Thoracic aorta (tissue), 2 donors: ENCODE data around the gene ANKRD16. TPM values are rescaled to one million over a fixed set of nuclear protein-coding genes. Genes with fewer than 3 reads are reported as not detected.
"Not testable (repeated sequence)": the region's sequence is repeated elsewhere in the genome, so short reads cannot be mapped to it uniquely, and the experiment has no call there.

Experiments used
- ATAC-seq: fragments of 150-250 bp; one replicate; pipeline ENCODE4 v1.8.0; 2017; ENCODE audit warnings: low read depth; ENCODE audit not compliant: insufficient number of reproducible peaks, low FRiP score
- DNase-seq: peaks from one replicate; pipeline ENCODE4 v3.0.0-alpha.2; 2020; ENCODE audit warnings: low spot score
- H3K27ac ChIP-seq, 2 donors: fragments of 200-600 bp; sonication (generic); 1 replicate in 1 of 2; 2 replicates in 1 of 2; pipeline ENCODE4 v1.5.1; 2016; ENCODE audit warnings: mild to moderate bottlenecking in 2 of 2, moderate library complexity in 2 of 2
- H3K27me3 ChIP-seq: fragments of 200-600 bp; sonication (generic); replicated peaks from 2 replicates; pipeline ENCODE4 v1.6.0; 2016; ENCODE audit warnings: mild to moderate bottlenecking; ENCODE audit not compliant: insufficient read depth
- H3K36me3 ChIP-seq: fragments of 200-600 bp; sonication (generic); one replicate; pipeline ENCODE4 v1.5.1; 2016
- H3K4me1 ChIP-seq, 2 donors: fragments of 200-600 bp; sonication (generic); 1 replicate in 1 of 2; 2 replicates in 1 of 2; pipeline versions ENCODE4 v1.5.1 to v1.6.0; 2016; ENCODE audit warnings: low read depth in 2 of 2, mild to moderate bottlenecking in 1 of 2; ENCODE audit not compliant: control insufficient read depth in 1 of 2
- H3K4me3 ChIP-seq: fragments of 200-600 bp; sonication (generic); 2 replicates; pipeline ENCODE4 v1.5.1; 2016; ENCODE audit warnings: mild to moderate bottlenecking
- H3K9me3 ChIP-seq: fragments of 200-600 bp; sonication (generic); 2 replicates; pipeline ENCODE4 v1.5.1; 2016
- CTCF ChIP-seq: fragments of 200-600 bp; sonication (generic); IDR thresholded peaks from one replicate; pipeline ENCODE4 v1.5.1; 2019; ENCODE audit warnings: antibody characterized with exemption
- total RNA-seq, 2 donors: library from RNA; depleted of rRNA; stranded (reverse); fragments of >200 nt; gene quantifications; one replicate each; pipeline versions ENCODE4 v1.1.0 to v1.2.3, GENCODE V29; 2016

ANKRD16 gene
- total RNA-seq, 2 donors from 2014 or later = 10.4 to 15.0 TPM

- Histone ChIP-seq H3K4me3 (no peak overlapping the region), H3K36me3 (peaks cover 10% of the 10 kb centered on the region), H3K27me3 (no peaks in the 10 kb centered on the region), H3K27ac (no peak overlapping the region), H3K4me1 (peaks cover 19 to 33% of the 10 kb centered on the region in 2 donors), H3K9me3 (no peaks in the 10 kb centered on the region)
- DNase-seq (no peak), ATAC-seq (no peak)
- TF ChIP-seq CTCF = no peak
Measured at GRCh38 chr10:5887029-5887428, 2.7 kb downstream of the ANKRD16 start.

- ATAC-seq = no peak
- DNase-seq = no peak
- no peaks in the 10 kb centered on the region for H3K9me3 ChIP-seq
- no peak overlapping the region for H3K4me3 ChIP-seq
- H3K36me3 ChIP-seq = peaks cover 12% of the 10 kb centered on the region
- no peak for TF ChIP-seq CTCF
- no peaks in the 10 kb centered on the region for H3K27me3 ChIP-seq
- no peak overlapping the region for H3K27ac ChIP-seq
- peaks cover 6 to 19% of the 10 kb centered on the region in 2 donors for H3K4me1 ChIP-seq
Measured at GRCh38 chr10:5885619-5886018, 4.1 kb downstream of the ANKRD16 start.

GRCh38 chr10:5882961-5883360, 6.7 kb downstream of the ANKRD16 start:
- Histone ChIP-seq H3K27ac (no peak overlapping the region), H3K4me1 (peaks cover 3 to 10% of the 10 kb centered on the region in 2 donors), H3K4me3 (no peak overlapping the region), H3K27me3 (no peaks in the 10 kb centered on the region), H3K9me3 (no peaks in the 10 kb centered on the region), H3K36me3 (peaks cover 14% of the 10 kb centered on the region)
- DNase-seq (no peak), ATAC-seq (no peak)
- TF ChIP-seq CTCF = no peak

- not testable (repeated sequence) for H3K27me3 ChIP-seq, DNase-seq, H3K27ac ChIP-seq, ATAC-seq, H3K4me1 ChIP-seq, H3K9me3 ChIP-seq, H3K4me3 ChIP-seq
- peaks cover 14% of the 10 kb centered on the region for H3K36me3 ChIP-seq
Measured at GRCh38 chr10:5877041-5877440, 12.7 kb downstream of the ANKRD16 start.

- ATAC-seq = no peak
- Histone ChIP-seq H3K4me3 (no peak overlapping the region), H3K36me3 (peaks cover 12% of the 10 kb centered on the region)
Measured at GRCh38 chr10:5876181-5876768, 13.4 kb downstream of the ANKRD16 start.

More at GRCh38 chr10:5876181-5876768, 13.4 kb downstream of the ANKRD16 start:
- DNase-seq = no peak
- Histone ChIP-seq H3K9me3 (no peaks in the 10 kb centered on the region), H3K27ac (no peak overlapping the region), H3K4me1 (no peaks in the 10 kb centered on the region), H3K27me3 (no peaks in the 10 kb centered on the region)
- TF ChIP-seq CTCF = no peak
